SK-N-SH (cell line): Measurements from ENCODE around the gene KRTAP3-1.

ENCODE experiments used
- CHD2 ChIP-seq: fragments of 150-350 bp; IDR thresholded peaks from 2 replicates; pipeline ENCODE4 v1.6.1; 2018; ENCODE audit warnings: low read length; ENCODE audit not compliant: partially characterized antibody
- EP300 ChIP-seq, 2 experiments: IDR thresholded peaks; 2 replicates each; pipeline versions ENCODE4 v1.4.0 to v1.6.1; 2012; ENCODE audit warnings: borderline replicate concordance in 1 of 2, low read depth in 1 of 2, low read length in 1 of 2
- EZH2phosphoT487 ChIP-seq: fragments of 200-600 bp; sonication (generic); IDR thresholded peaks from 2 replicates; pipeline ENCODE4 v1.6.1; 2017; ENCODE audit warnings: low read depth, mixed run types, mild to moderate bottlenecking, antibody characterized with exemption, moderate library complexity, borderline replicate concordance
- FOSL2 ChIP-seq: IDR thresholded peaks from 2 replicates; pipeline ENCODE4 v1.4.0; 2012; ENCODE audit warnings: low read depth, mild to moderate bottlenecking, moderate library complexity, borderline replicate concordance
- GATA2 ChIP-seq: sonication (generic); formaldehyde crosslinking; IDR thresholded peaks from 2 replicates; pipeline ENCODE4 v1.5.0; 2020; ENCODE audit warnings: mild to moderate bottlenecking, missing genetic modification reagents
- MEF2A ChIP-seq: IDR thresholded peaks from 2 replicates; pipeline ENCODE4 v1.4.0; 2012; ENCODE audit warnings: low read depth, borderline replicate concordance
- NRF1 ChIP-seq: IDR thresholded peaks from 2 replicates; pipeline ENCODE4 v1.6.1; 2012; ENCODE audit warnings: low read depth, mild to moderate bottlenecking, low read length
- SMC3 ChIP-seq: IDR thresholded peaks from 2 replicates; pipeline ENCODE4 v1.6.1; 2012; ENCODE audit warnings: low read depth, low read length, improper control_type of control experiment
- TEAD4 ChIP-seq: IDR thresholded peaks from 2 replicates; pipeline ENCODE4 v1.4.0; 2012; ENCODE audit warnings: mild to moderate bottlenecking, borderline replicate concordance; ENCODE audit not compliant: insufficient read depth
- TF ChIP-seq, protein P1 (sequence below): fragments of 200-600 bp; sonication (generic); IDR thresholded peaks from 2 replicates; pipeline ENCODE4 v1.6.1; 2017; ENCODE audit warnings: antibody characterized with exemption, mild to moderate bottlenecking, moderate library complexity
- TF ChIP-seq, protein P2 (sequence below): IDR thresholded peaks from 2 replicates; pipeline ENCODE4; 2012

DNA sequence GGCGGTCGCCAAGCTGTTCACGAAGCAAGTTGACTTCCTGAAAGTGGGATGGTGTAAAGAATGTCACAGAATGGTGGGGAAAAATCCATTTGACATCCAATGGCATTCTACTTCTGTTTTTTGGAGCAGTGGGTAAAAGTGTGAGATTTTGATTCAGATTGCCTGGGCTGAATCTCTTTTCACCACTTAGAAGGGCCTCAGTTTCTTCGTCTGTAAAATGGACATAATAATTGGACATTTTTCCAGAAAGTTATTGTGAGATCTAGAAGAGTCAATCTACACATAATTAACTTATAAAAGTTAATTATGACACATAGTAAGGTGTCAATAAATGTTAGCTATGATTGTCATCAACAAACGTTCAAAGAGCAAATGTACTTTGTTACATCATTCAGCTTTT is 27.8 kb downstream of the KRTAP3-1 start:
- TF ChIP-seq, protein P1, sequence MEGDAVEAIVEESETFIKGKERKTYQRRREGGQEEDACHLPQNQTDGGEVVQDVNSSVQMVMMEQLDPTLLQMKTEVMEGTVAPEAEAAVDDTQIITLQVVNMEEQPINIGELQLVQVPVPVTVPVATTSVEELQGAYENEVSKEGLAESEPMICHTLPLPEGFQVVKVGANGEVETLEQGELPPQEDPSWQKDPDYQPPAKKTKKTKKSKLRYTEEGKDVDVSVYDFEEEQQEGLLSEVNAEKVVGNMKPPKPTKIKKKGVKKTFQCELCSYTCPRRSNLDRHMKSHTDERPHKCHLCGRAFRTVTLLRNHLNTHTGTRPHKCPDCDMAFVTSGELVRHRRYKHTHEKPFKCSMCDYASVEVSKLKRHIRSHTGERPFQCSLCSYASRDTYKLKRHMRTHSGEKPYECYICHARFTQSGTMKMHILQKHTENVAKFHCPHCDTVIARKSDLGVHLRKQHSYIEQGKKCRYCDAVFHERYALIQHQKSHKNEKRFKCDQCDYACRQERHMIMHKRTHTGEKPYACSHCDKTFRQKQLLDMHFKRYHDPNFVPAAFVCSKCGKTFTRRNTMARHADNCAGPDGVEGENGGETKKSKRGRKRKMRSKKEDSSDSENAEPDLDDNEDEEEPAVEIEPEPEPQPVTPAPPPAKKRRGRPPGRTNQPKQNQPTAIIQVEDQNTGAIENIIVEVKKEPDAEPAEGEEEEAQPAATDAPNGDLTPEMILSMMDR, result no peak
- TF ChIP-seq NRF1 (no peak), TEAD4 (no peak), SMC3 (no peak), EP300 (IDR thresholded peaks at IDR 0.05; ENCODE audit: borderline replicate concordance in 1 of 2, low read depth in 1 of 2, low read length in 1 of 2) (no peak), EZH2phosphoT487 (no peak), FOSL2 (no peak), MEF2A (no peak), GATA2 (no peak), CHD2 (no peak)
- TF ChIP-seq, protein P2, sequence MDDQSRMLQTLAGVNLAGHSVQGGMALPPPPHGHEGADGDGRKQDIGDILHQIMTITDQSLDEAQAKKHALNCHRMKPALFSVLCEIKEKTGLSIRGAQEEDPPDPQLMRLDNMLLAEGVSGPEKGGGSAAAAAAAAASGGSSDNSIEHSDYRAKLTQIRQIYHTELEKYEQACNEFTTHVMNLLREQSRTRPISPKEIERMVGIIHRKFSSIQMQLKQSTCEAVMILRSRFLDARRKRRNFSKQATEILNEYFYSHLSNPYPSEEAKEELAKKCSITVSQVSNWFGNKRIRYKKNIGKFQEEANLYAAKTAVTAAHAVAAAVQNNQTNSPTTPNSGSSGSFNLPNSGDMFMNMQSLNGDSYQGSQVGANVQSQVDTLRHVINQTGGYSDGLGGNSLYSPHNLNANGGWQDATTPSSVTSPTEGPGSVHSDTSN, result no peak
